ENCODE results near the gene MYO15A. TPM values are rescaled to one million over a fixed set of nuclear protein-coding genes. Genes with fewer than 3 reads are reported as not detected.

Gene MYO15A
- total RNA-seq, 1 donor from 2014 or later, result 1.8 TPM

DNA sequence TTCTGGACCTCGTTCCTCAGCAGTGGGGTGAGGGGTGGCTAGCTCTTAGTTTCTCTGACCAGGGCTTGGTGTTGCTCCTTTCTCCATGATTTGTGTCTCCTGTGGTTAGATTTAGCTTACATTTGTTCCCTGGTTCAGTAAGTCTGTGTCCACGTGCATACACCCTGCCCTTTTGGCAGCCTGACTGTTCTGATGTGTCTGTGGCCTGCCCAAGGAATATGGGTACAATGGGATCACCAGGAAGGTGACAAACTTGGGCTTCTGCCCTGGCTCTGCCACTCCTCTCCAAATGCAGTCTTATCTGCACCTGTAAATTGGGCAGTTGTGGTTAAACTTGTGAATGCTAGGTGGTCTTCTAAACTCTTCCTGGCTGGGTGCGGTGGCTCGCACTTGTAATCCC is 92.6 kb downstream of the MYO15A start:
- Mint-ChIP-seq H3K27me3 (no peaks in the 10 kb centered on the region), H3K9me3 (no peaks in the 10 kb centered on the region), H3K27ac (no peak overlapping the region), H3K36me3 (peaks cover 9% of the 10 kb centered on the region), H3K4me1 (ENCODE audit: unreplicated experiment) (peaks cover 4% of the 10 kb centered on the region), H3K4me3 (no peak overlapping the region)
- DNase-seq (ENCODE audit: extremely low spot score, unreplicated experiment), result no peak
- TF ChIP-seq, protein P1, sequence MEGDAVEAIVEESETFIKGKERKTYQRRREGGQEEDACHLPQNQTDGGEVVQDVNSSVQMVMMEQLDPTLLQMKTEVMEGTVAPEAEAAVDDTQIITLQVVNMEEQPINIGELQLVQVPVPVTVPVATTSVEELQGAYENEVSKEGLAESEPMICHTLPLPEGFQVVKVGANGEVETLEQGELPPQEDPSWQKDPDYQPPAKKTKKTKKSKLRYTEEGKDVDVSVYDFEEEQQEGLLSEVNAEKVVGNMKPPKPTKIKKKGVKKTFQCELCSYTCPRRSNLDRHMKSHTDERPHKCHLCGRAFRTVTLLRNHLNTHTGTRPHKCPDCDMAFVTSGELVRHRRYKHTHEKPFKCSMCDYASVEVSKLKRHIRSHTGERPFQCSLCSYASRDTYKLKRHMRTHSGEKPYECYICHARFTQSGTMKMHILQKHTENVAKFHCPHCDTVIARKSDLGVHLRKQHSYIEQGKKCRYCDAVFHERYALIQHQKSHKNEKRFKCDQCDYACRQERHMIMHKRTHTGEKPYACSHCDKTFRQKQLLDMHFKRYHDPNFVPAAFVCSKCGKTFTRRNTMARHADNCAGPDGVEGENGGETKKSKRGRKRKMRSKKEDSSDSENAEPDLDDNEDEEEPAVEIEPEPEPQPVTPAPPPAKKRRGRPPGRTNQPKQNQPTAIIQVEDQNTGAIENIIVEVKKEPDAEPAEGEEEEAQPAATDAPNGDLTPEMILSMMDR (conservative IDR thresholded peaks at IDR 0.05), result no peak

- no peak for DNase-seq (ENCODE audit: extremely low spot score, unreplicated experiment)
- TF ChIP-seq, protein P1 (conservative IDR thresholded peaks at IDR 0.05), result no peak
- Mint-ChIP-seq H3K36me3 (peaks cover 6% of the 10 kb centered on the region), H3K27ac (peak overlapping the region; percentile 26), H3K4me1 (ENCODE audit: unreplicated experiment) (peaks cover 4% of the 10 kb centered on the region), H3K9me3 (no peaks in the 10 kb centered on the region), H3K4me3 (no peak overlapping the region), H3K27me3 (no peaks in the 10 kb centered on the region)
Measured at GRCh38 chr17:18203308-18203707, 94.8 kb downstream of the MYO15A start.

- H3K4me3 Mint-ChIP-seq, result no peak overlapping the region
- H3K4me1 Mint-ChIP-seq (ENCODE audit: unreplicated experiment), result peaks cover under 1% of the 10 kb centered on the region
- TF ChIP-seq, protein P1 (conservative IDR thresholded peaks at IDR 0.05), result no peak
- peaks cover 11% of the 10 kb centered on the region for H3K36me3 Mint-ChIP-seq
- no peaks in the 10 kb centered on the region for H3K27me3 Mint-ChIP-seq
- DNase-seq (ENCODE audit: extremely low spot score, unreplicated experiment), result no peak
- H3K27ac Mint-ChIP-seq, result no peak overlapping the region
- H3K9me3 Mint-ChIP-seq, result no peaks in the 10 kb centered on the region
Measured at GRCh38 chr17:18205861-18206260, 97.3 kb downstream of the MYO15A start.

DNA sequence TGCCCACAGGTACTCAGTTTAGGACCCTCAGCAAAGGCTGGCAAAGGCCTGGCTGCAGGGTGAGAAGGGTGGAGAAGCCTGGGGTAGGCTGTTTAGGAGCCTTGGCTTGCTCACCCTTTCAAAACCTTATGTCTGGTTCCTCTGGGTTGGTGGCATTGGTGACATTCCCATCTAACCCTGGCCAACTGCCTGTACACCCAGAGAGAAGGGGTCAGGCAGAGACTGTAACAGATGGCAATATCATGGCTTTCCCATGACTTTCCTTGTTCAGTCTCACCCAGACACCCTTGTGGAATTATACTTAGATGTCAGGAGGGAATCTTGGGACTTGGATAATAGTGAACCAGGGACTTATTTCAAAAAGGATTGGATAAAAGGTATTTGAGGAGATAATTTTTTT is 98.4 kb downstream of the MYO15A start:
- Mint-ChIP-seq H3K4me1 (ENCODE audit: unreplicated experiment) (no peaks in the 10 kb centered on the region), H3K27ac (no peak overlapping the region), H3K27me3 (no peaks in the 10 kb centered on the region), H3K36me3 (peaks cover 11% of the 10 kb centered on the region), H3K9me3 (no peaks in the 10 kb centered on the region), H3K4me3 (no peak overlapping the region)
- TF ChIP-seq, protein P1 (conservative IDR thresholded peaks at IDR 0.05), result no peak
- DNase-seq (ENCODE audit: extremely low spot score, unreplicated experiment), result no peak

DNA sequence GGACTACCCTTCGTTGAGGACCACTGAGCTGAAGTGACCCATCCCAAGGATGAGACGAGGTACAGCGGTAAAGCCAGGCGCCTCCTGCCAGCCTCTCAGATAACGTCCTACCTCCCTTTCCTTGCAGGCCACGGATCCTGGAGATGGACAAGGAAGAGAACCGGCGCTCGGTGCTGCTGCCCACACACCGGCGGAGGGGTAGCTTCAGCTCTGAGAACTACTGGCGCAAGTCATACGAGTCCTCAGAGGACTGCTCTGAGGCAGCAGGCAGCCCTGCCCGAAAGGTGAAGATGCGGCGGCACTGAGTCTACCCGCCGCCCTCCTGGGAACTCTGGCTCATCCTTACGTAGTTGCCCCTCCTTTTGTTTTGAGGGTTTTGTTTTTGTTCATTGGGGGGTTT is 99.5 kb downstream of the MYO15A start:
- Mint-ChIP-seq H3K27ac (no peak overlapping the region), H3K36me3 (peaks cover 11% of the 10 kb centered on the region), H3K27me3 (no peaks in the 10 kb centered on the region), H3K9me3 (no peaks in the 10 kb centered on the region), H3K4me1 (ENCODE audit: unreplicated experiment) (no peaks in the 10 kb centered on the region), H3K4me3 (no peak overlapping the region)
- TF ChIP-seq, protein P1 (conservative IDR thresholded peaks at IDR 0.05), result no peak
- no peak for DNase-seq (ENCODE audit: extremely low spot score, unreplicated experiment)
